ENCODE results near the gene ICOSLG.
"Not testable (repeated sequence)": the region's sequence is repeated elsewhere in the genome, so short reads cannot be mapped to it uniquely, and the experiment has no call there.

The ICOSLG gene

DNA sequence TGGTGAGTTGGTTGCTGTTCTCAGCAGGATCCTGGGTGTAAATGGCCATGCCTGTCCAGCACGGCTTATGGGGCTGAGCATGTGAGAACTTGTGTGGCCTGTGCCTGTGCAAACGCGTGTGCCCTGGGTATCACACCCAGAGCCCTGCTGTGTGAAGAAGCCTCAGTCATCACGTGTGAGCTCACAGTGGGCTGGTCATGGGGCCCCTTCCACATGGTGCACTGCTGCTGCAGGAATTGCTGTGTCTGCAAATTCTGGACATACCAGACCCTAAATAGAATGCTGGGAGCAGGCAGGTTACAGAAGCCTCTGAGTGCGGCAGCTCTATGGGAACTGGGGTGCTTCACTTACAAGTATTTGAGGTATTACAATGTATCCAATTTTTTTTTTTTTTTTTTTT lies 17.4 kb downstream of the ICOSLG start:
- DNase-seq (ENCODE audit: low read depth) = not testable (repeated sequence)

DNA sequence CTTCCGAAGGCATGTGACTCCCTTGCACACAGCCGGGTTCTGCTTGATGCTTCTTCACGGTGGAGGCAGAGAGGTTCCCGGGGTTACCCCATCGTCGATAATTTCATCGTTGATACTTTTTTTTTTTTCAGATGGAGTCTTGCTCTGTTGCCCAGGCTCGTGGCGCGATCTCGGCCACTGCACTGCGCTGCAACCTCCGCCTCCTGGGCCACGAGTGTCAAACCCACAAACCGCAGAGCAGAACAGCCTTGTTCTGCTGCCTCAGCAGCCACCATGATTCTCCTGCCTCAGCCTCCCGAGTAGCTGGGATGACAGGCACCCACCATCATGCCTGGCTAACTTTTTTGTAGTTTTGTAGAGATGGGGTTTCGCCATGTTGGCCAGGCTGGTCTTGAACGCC lies 20.1 kb downstream of the ICOSLG start:
- DNase-seq (ENCODE audit: low read depth) = not testable (repeated sequence)

DNA sequence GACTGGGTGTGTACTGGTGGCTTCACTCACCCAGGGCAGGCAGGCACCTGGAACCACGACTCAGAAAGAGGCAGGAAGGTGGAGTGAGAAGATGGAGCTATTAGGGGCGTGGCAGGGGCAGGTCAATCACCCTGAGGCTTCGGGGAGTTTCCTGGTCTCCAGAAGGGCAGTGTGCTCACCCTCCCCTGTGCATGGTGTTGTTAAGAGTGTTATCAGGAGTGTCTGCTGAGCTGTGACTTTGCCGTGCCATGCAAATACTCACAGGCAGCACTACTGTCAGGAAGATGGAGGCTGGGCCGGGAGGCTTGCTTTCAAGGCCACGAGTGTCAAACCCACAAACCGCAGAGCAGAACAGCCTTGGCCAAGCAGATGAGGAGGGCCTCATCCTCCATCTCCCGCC lies 22.3 kb downstream of the ICOSLG start:
- not testable (repeated sequence) for DNase-seq (ENCODE audit: low read depth)

DNA sequence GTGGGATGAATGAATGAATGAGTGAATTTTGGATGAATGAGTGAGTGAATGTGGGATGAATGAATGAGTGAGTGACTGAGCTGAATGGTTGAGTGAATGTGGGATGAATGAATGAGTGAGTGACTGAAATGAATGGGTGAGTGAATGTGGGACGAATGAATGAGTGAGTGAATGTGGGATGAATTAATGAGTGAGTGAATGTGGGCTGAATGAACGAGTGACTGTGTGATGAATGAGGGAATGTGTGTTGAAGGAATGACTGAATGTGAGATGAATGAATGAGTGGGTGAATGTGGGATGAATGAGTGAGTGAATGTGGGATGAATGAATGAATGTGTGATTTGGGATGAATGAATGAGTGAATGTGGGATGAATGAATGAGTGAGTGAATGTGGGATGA lies 28.8 kb downstream of the ICOSLG start:
- DNase-seq (ENCODE audit: low read depth) = not testable (repeated sequence)

DNA sequence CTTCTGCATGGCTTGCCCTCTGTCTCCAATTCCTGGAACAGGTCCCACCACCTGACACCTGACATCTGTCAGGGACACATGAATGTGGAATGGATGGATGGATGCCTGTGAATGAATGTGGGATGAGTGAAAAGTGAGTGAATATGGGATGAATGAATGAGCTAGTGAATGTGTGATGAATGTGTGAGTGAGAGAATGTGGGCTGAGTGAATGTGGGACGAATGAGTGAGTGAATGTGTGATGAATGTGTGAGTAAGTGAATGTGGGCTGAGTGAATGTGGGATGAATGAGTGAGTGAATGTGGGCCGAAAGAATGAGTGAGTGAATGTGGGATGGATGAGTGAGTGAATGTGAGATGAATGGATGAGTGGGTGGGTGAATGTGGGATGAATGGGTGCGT lies 29.2 kb downstream of the ICOSLG start:
- not testable (repeated sequence) for DNase-seq (ENCODE audit: low read depth)

DNA sequence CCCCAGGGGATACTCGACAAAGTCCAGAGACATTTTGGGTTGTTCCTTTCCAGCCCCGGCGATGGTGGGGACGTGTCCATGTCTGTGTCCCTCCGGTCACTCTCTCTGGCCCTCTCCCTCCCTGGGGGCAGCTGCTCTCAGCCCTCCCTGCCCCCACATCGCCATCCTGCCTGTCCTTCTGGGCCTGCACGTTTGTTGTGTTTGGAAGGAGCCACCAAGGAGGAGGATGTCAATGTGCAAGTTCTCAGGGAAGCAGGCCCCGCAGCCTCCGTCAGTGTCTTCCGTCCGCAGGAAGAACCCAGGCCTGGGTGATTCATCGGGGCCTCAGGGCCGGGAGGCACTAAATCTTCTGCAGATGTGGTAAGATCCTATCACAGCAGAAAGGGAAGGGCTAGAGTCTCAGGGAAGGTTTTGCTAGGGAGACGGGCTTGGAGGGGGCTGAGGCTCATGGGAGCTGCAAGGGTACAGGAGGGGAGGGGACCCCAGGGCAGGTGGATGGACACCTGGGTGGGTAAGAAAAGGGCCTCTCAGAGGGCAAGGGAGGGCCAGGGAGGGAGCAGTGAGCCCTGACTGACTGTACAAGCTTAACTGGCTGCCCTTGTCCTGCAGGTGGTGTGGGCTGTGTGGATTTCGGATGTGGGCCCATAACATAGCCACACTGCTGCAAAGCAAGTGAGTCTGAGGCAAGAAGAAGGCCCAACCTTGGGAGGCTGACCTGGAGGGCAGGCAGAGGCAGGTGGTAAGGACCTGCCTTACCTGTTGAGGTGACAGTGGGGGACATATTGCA lies 32.7 kb downstream of the ICOSLG start:
- DNase-seq (ENCODE audit: low read depth) = not testable (repeated sequence)

DNA sequence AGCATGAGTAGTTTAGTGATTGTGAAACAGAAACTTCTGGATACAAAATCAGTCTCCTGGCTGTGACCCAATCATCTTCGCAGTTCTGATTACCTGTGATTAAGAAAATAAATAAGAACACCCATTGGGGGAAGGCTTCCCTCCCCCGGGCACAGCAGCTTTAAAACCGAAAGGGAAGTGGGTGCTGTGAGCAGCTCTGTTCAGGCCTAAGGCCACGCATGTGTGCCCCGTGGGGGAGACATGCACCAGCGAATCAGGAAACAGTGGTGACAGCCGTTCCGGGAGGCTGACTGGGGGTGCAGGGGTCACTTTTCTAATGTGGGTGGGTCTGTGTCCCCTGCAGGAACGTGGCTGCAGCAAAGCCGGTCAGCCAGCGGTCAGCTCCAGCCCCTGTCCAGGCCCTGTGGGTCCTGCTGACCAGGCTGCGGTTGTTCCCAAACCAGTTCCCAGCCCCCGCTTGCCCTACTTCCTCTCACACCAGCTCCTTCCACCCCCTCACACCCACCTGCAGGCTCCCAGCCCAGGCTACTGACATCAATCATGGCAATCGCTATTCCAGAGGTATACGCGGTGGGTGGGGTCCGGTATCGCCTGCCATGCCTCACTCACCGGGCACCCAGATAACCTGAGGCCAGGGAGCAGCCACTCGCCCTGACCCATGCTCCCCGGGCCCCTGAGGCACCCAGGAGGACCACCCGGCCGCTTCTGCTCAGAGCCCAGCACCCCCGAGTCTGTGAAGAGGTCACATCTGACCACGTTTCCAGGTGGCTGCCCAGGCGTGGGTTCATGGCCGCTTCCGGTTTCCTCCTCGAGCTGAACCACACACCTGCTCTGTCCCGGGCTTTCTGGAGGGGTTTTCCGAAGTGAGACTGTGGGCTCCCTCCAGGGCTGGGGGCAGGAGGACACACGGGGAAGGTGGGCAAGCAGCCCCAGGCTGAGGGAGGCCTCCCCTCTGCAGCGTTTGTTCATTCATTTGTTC lies 33.8 kb downstream of the ICOSLG start:
- DNase-seq (ENCODE audit: low read depth) = not testable (repeated sequence)

DNA sequence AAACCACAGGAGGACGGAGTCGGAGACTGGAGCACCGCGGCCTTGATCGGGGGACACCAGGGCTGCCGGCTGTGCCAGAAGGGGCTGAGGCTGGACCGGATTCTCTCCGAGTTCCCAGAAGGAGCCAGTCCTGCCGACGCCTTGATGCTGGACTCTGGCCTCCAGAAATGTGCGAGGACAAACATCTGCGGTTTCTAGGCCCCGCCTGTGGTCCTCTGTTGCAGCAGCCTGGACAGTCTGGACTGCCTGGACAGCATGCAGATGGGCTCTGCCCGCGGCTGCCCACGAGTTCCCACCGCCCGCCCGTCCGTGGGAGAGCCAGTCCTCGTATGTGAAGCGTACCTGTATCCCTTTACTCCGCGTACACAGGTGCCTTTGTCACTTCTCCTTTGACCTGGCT lies 34.6 kb downstream of the ICOSLG start:
- DNase-seq (ENCODE audit: low read depth) = not testable (repeated sequence)

DNA sequence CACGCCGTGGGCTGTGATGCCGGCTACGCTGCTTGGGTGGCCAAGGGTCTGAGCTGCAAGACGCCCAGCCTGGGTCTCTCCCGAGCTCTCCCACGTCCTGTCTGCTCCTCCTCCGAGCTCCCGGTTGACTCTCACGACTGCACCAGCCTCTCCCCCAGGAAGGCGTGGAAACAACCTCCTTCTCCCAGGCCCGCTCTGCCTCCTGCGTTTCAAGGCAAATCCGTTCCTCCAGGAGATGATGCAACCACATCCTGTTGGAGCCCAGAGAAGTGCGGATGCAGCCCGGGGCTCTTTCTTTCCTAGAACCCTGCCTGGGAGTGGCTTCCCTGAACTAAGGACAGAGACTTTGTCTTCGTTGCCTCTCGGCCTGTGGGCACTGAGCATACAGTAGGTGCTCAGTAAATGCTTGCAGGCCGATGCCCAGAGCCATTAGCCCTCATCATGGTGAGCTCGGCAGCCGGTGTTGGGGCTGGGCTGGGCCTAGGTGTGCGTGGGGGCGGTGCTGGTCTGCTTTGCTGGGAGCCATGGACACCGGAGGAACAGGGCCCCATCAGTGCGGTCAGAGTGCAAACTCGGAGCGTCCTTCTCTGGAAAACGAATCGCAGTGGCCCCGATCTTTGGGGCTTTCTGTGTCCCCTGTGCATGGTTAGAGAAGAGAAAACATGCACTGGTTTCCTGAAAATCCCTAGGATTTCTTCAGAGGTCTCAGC lies 38.0 kb downstream of the ICOSLG start:
- not testable (repeated sequence) for DNase-seq (ENCODE audit: low read depth)

DNA sequence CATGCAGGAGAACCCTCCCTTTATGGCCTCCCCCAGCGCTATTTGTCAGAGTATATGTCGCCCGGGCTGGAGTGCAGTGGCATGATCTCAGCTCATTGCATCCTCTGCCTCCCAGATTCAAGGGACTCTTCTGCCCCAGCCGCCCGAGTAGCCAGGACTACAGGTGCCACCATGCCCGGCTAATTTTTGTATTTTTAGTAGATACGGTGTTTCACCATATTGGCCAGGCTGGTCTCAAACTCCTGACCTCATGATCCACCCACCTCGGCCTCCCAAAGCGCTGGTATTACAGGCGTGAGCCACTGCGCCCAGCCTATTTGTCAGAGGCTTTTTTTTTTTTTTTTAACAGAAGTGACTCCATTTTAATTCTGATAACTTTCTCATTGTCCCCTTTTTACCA lies 40.7 kb downstream of the ICOSLG start:
- DNase-seq (ENCODE audit: low read depth) = not testable (repeated sequence)

DNA sequence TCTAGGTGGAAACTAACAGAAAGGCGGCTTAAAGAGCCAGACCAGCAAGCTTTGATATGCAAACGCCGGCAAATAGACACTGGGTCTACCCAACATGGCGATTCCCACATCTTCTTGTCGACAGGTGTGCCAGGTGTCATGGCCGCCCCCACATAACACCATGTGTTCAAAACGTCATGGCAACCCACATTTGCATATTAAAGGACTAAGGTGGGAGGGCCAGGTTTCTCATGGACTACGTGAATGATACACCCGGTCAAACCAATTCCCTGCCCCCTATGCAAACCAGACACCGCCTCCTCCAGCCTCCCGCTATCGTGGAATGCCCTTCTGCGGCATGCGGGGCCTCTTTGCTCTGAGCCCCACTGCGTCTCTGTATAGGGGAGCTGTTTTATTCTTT lies 41.3 kb downstream of the ICOSLG start:
- no peak for DNase-seq (ENCODE audit: low read depth)

DNA sequence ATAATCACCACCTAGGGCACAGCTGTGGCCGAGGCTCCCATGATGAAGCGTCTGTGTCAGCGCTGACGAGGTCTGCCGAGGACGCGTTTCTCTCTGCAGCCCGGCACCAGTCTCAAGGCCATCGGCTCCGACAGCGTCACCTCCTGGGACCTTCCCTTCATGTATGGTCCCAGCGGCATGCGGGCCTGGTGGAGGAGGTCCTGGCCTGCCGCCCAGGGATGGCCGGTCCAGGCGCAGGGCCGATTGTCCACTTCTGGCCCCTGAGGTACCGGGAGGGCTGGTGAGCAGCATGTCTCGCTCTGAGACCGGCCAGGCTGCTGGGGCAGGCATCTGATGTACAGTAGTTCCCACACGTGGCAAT lies 43.6 kb downstream of the ICOSLG start:
- DNase-seq (ENCODE audit: low read depth) = not testable (repeated sequence)

DNA sequence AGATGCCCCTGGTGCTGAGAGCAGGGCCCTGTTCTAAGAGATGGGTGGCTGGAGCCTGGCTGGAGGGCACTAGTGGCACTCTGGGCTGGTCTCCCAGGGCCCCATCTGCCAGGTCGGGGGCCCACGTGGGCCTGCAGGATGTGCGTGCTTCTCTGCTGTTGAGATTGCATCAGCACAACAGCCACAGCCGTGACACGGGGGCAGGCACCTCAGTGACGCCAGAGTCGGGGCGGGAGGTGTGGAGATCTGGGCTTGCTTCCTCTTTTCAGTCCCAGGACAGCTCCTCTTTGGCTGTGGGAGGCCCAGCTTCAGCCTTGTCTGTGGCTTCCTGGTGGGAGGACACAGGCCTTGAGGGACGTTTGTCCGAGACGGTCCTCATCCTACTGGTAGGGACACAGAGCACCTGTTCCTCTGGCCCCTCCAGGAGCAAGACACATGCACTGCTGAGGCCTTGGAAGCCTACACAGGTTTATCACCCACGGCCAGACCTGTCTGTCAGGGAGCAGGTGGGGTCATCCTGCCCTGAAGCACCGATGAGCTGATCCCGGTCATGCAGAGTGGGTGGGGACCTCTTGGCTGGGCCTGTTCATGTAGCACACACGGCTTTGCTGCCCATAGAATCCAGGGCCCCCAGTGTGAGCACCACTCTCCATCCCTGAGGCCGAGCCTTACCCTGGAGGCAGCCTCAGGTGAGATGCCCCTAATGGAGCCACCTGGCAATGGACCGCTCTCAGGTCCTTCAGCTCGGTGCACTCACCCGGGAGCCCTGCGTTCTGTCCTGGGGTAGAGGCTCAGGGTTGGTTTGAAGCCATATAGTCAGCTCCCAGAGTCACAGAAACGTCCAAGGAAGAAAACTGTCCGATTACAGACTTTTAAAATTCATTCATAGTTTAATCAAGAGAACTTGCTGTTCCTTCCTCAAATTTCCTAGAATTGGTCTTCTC lies 44.3 kb downstream of the ICOSLG start:
- not testable (repeated sequence) for DNase-seq (ENCODE audit: low read depth)

DNA sequence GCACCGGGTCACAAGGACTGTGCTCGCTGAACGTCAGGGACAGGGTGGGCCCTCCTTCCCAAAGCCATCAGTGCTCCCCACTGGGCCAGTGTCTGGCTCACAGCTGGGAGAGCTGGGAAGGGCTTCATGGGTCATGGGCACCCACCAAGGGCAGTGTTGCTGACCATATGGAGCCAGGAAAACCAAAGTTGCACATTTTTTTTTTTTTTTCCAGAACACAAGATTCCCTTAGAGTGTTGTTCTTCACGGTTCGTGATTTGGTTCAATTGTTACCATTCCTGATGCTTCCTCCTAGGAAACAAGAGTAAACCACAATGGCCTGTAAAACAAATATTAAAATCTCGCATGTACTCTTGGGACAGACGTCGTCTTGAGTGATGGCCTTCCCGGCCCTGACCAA lies 45.9 kb downstream of the ICOSLG start:
- not testable (repeated sequence) for DNase-seq (ENCODE audit: low read depth)

DNA sequence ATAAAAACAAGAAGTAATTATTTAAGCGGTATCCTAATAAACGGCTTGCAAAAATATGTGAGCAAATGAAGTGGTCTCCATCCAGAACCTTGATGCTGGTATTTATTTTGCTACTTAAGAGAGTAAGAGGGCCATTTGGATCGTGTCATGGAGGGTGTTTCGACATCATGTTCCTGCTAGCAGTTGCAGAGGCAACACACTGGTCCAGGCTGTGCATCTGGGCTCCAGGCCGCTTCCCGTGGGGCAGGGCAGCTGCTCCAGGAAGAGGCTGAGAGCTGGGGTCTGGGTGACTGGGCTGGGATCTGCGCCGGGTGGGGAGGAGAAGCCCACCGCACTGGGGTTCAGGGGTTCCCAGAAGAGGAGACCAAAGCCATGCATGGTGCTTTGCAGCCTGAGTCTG lies 46.3 kb downstream of the ICOSLG start:
- not testable (repeated sequence) for DNase-seq (ENCODE audit: low read depth)

DNA sequence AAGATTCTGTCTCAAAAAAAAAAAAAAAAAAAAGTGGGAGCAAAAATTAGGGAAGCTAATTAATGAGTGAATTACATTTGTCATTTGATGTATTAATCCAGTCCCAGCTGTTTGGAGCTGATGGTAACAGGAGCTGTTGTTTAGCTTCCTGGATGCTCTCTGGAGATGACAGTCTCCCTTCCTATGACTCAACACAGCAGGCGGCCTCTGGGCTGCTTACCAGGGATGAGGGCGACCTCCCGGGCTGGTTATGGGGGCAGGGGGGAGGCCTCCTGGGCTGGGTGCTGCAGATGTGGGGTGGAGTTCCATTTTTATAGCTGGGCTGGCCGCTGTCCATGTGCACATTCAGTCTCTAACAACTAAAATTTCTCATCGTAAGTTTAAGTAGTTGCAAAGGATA lies 47.6 kb downstream of the ICOSLG start:
- not testable (repeated sequence) for DNase-seq (ENCODE audit: low read depth)

DNA sequence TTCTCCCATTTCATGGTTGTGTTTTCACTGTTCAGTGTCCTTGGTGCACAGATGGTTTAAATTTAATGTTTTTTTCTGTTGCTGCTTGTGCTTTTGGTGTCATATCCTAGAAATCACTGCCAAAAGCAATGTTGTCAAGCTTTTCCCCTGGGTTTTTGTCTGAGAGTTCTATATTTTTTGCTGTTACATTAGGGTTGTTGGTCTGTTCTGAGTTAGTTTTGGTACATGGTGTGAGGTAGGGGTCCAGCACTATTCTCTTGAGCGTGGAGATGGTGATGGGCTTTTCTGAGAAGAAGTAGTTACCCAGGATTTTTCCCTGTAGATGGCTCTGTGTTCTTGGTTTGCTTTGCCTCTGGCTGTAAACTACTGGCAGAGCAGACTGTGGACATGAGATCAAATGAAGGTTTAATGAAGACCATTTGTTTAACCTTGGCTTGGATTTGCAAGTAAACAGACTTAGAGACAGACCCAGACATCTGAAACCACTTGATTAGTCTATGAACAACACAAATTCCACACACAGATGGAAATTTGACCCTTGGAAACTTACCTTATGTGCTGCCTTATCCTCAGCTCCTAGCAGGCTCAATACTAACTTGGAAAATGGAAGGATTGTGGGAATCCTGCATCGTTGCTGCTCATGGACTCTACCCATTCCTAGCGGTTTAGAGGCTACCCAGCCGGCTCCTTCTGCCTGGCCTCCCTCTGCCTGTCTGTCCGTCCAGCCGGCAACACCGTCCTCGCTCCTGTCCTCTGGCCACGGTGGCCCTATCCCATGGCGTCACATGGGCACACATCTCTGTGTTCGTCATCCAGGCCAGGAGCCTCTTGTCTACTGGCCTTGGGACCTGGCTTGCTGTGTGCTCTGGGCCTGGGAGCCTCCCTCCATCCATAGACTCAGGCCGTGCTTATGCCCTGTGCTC lies 50.1 kb downstream of the ICOSLG start:
- DNase-seq (ENCODE audit: low read depth) = not testable (repeated sequence)

DNA sequence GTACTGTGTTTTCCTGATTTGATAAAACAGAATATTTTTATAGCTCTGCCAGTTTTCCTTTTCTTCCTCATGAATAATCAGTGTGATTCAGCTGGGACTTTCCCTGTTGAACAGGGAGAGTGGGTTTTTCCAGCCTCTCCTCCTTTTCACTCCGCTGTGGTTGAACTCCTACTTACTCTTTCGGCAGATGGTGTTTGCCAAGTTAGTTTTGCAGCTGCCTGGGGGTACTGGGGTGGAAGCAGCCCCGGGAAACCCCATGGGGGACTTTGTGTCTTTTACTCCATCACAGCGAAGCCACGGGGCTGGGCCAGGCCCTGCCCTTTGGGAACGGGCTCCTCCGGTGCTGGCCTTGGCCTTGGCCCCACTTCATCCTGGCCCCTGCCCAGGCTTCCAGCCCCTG lies 55.9 kb downstream of the ICOSLG start:
- DNase-seq (ENCODE audit: low read depth) = not testable (repeated sequence)

DNA sequence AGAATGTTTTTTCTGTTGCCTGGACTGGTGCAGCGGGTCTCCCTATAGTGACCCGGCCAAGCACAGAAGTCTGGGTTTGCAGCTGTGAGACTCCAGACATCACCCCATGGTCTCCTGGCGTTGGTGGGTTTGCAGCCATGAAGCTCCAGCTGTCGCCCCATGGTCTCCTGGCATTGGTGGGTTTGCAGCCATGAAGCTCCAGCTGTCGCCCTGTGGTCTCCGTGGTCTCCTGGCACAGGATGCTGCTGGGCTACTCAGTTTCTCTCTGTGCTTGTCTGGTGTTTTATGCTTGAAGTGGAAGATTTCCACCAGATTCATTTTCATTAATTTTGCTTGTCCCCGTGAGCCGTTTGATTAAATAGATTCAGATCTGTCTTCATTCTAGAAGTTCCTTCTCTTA lies 58.5 kb downstream of the ICOSLG start:
- DNase-seq (ENCODE audit: low read depth) = not testable (repeated sequence)

DNA sequence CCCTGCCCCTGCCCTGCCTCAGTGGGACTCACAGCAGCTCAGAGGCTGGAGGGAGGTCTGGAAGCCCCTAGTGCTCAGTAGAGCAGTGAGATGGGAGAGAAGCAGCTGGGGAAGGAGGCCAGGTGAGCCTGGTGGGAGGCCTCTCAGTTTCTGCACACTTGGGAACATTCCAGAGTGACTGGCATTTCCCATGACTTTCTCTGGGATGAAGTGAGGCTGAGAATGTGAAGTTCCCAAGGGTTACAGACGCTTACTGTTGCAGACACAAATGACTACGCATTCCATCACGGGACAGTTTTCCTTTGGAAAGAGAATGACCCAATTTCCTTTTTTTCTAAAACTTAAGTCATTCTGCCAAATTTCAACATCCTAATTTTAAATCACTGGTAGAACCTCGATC lies 59.2 kb downstream of the ICOSLG start:
- DNase-seq (ENCODE audit: low read depth) = not testable (repeated sequence)
